ENCODE data around the gene MLH1. TPM values are rescaled to one million over a fixed set of nuclear protein-coding genes. Genes with fewer than 3 reads are reported as not detected.

The MLH1 gene
- total RNA-seq (2014; rRNA removed; shearing (Covaris generic)) (94.2 and 124 TPM in 2 replicates), total RNA-seq (2022) (96.5 and 102 TPM in 2 replicates), Bru-seq, nascent RNA (percentile 90 among the genes with signal in this experiment), BruChase-seq, experiment 1, labeled RNA remaining after a 6-hour chase (percentile 79 among the genes with signal in this experiment), BruChase-seq, experiment 2, labeled RNA remaining after a 2-hour chase (percentile 80 among the genes with signal in this experiment)
- long read RNA-seq, transcript MLH1-201 (19 exons, 2,752 nt): major isoform, 136 of 208 reads
- long read RNA-seq, partial matches to known transcripts: 23 of 208 reads
- long read RNA-seq, other reads (novel, unspliced or antisense): 47 of 208 reads

GRCh38 chr3:36993326-36994283, at the start of gene MLH1:
MLH1 (plus strand) TSS chr3:36993518; CDS start chr3:36993548, 30 bp downstream.
- TF ChIP-seq, protein P1, sequence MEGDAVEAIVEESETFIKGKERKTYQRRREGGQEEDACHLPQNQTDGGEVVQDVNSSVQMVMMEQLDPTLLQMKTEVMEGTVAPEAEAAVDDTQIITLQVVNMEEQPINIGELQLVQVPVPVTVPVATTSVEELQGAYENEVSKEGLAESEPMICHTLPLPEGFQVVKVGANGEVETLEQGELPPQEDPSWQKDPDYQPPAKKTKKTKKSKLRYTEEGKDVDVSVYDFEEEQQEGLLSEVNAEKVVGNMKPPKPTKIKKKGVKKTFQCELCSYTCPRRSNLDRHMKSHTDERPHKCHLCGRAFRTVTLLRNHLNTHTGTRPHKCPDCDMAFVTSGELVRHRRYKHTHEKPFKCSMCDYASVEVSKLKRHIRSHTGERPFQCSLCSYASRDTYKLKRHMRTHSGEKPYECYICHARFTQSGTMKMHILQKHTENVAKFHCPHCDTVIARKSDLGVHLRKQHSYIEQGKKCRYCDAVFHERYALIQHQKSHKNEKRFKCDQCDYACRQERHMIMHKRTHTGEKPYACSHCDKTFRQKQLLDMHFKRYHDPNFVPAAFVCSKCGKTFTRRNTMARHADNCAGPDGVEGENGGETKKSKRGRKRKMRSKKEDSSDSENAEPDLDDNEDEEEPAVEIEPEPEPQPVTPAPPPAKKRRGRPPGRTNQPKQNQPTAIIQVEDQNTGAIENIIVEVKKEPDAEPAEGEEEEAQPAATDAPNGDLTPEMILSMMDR (conservative IDR thresholded peaks at IDR 0.05; ENCODE audit: low read length): no peak
- peak; percentile 100 for DNase-seq (ENCODE audit: low spot score)
- Histone ChIP-seq H3K4me3 (ENCODE audit: low read depth, low read length, poor library complexity, severe bottlenecking) (peak within 1 kb of the TSS; percentile 83), H2AFZ (ENCODE audit: low read length) (peak within 1 kb of the TSS; percentile 79), H3K4me1 (ENCODE audit: insufficient read depth, low read length, poor library complexity, severe bottlenecking) (peaks cover 25% of the 10 kb centered on the region), H4K20me1 (ENCODE audit: insufficient read depth, low read length) (peaks cover 34% of the 10 kb centered on the region), H3K9me2 (ENCODE audit: insufficient read depth, low read length) (no peaks in the 10 kb centered on the region), H3K36me3 (ENCODE audit: insufficient read depth, low read length) (peaks cover 72% of the 10 kb centered on the region), H3K9me3 (ENCODE audit: low read length) (no peaks in the 10 kb centered on the region), H3K79me2 (ENCODE audit: insufficient read depth, low read depth, low read length) (peaks cover 82% of the 10 kb centered on the region), H3K4me2 (ENCODE audit: low read length) (peak within 1 kb of the TSS; percentile 94), H3K27ac (ENCODE audit: low read depth, low read length, poor library complexity, severe bottlenecking) (peak within 1 kb of the TSS; percentile 81)
- TSS peak; percentile 91 for BruUV-seq (replicated peaks)
- ChIA-PET POLR2A (interaction anchor here (0.7 to 4.2 kb wide), 23 partner anchors 12 to 188 kb away, joined by 3 to 21 read pairs (median 4); no protein-coding TSS in a partner anchor), CTCF (ENCODE audit: unreplicated experiment) (interaction anchor here (0.8 to 2.4 kb wide), 5 partner anchors 24 to 117 kb away, joined by 3 to 7 read pairs (median 4); partner anchors contain the start of gene TRANK1)
- intact Hi-C loops (cut with micrococcal nuclease; ENCODE audit: unreplicated experiment): loop anchor here (2.0 kb wide), 1 partner anchor 81 kb away; no protein-coding TSS in a partner anchor

- CTCF ChIA-PET (ENCODE audit: unreplicated experiment): no interaction called here
- Histone ChIP-seq H3K9me2 (ENCODE audit: insufficient read depth, low read length) (no peaks in the 10 kb centered on the region), H3K4me1 (ENCODE audit: insufficient read depth, low read length, poor library complexity, severe bottlenecking) (peaks cover 11% of the 10 kb centered on the region), H3K4me3 (ENCODE audit: low read depth, low read length, poor library complexity, severe bottlenecking) (peak overlapping the region; percentile 70), H3K36me3 (ENCODE audit: insufficient read depth, low read length) (no peaks in the 10 kb centered on the region), H3K4me2 (ENCODE audit: low read length) (peak overlapping the region; percentile 80), H4K20me1 (ENCODE audit: insufficient read depth, low read length) (no peaks in the 10 kb centered on the region), H3K79me2 (ENCODE audit: insufficient read depth, low read depth, low read length) (no peaks in the 10 kb centered on the region), H3K27ac (ENCODE audit: low read depth, low read length, poor library complexity, severe bottlenecking) (no peak overlapping the region), H2AFZ (ENCODE audit: low read length) (no peak overlapping the region; the same call in 1 of the 2 replicates), H3K9me3 (ENCODE audit: low read length) (peaks cover 20% of the 10 kb centered on the region)
- no peak for TF ChIP-seq EZH2phosphoT487 (IDR thresholded peaks at IDR 0.05; ENCODE audit: borderline replicate concordance, low read depth, low read length)
- TF ChIP-seq, protein P1 (conservative IDR thresholded peaks at IDR 0.05; ENCODE audit: low read length): no peak
- POLR2A ChIA-PET: interaction anchor here (0.6 to 3.6 kb wide), 11 partner anchors 9 to 108 kb away, joined by 3 to 20 read pairs (median 5); partner anchors contain the start of gene EPM2AIP1
- BruUV-seq (replicated peaks): no TSS peak
- intact Hi-C loops (cut with micrococcal nuclease; ENCODE audit: unreplicated experiment): no loop called here
- no peak for DNase-seq (ENCODE audit: low spot score)
These were observed 49.7 kb upstream of the MLH1 start for GRCh38 chr3:36943601-36944000.
